Activated naive CD4-positive, alpha-beta T cell treated with anti-CD3 and anti-CD28 coated beads, Interleukin-2, amount 50 U/mL, for 72 hours (primary cell): Measurements from ENCODE around the gene FAM13C. TPM values are rescaled to one million over a fixed set of nuclear protein-coding genes. Genes with fewer than 3 reads are reported as not detected.
"Not testable (repeated sequence)": the region's sequence is repeated elsewhere in the genome, so short reads cannot be mapped to it uniquely, and the experiment has no call there.

ENCODE experiments used
- ATAC-seq, 2 donors: fragments of 150-1000 bp; cut with Tn5 transposase; 2 replicates each; pipeline ENCODE4 v1.10.0; 2021; ENCODE audit warnings: mild to moderate bottlenecking in 2 of 2, moderate library complexity in 2 of 2
- DNase-seq, 2 donors: peaks; one replicate each; pipeline ENCODE4 v3.0.0; 2021 to 2022; ENCODE audit warnings: low spot score in 2 of 2
- H3K27ac Mint-ChIP-seq, 2 donors: one replicate each; pipeline ENCODE4 v1.8.0; 2022; ENCODE audit warnings: mild to moderate bottlenecking in 2 of 2, mixed read lengths in 2 of 2
- H3K36me3 Mint-ChIP-seq, 2 donors: one replicate each; pipeline ENCODE4 v1.8.0; 2022; ENCODE audit warnings: mixed read lengths in 2 of 2
- H3K9me3 Mint-ChIP-seq, 2 donors: one replicate each; pipeline ENCODE4 v1.8.0; 2022; ENCODE audit warnings: mixed read lengths in 2 of 2
- total RNA-seq, 2 donors: library from RNA; stranded (reverse); gene quantifications; one replicate each; pipeline ENCODE4 v1.2.3, GENCODE V29; 2022

The FAM13C gene
- under 1 TPM in 1 of 2 donors, not detected in 1; 0.18 TPM for total RNA-seq

DNA sequence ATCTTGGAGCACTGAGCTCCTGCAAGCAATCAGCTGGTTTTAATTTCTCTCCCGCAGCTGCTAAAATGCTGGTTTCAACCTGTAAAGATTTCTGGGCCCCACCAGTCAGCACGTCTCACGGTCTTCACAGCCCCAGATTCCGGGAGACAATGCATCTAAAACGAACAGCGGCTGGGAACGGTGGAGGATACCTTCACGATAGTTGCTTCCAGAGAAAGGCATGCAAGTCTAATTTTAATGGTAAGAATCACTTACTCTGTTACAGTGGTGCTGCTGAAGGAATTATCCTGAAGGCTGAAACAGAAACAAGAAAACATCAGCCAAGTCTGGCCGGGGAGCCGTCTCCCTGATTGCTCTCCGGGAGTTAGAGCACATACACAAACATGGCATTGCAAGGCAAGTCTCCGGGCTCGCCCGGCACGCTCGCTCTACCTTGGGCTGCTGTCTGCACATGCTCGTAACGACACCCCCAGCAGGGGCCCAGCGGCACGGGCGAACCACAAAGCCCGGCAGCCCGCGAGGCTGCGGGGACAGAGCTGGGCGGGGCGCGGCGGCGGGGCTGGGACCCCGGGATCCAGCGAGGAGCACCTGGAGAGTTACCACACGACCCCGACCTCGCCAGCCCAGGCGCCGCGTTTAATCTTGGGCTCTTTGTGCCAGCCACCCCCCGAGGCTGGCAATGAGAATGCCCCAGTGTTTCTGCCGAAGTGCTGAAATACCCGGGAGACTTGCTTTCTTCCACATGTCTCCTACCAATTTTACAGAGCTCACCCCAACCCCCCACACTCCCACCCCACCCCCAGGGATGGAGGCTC lies at the start of gene FAM13C:
Gene FAM13C (minus strand): TSS at position 406 of the 815 bp plus-strand sequence. CDS start 89 bp downstream, at position 317.
- H3K27ac Mint-ChIP-seq, result no peak within 1 kb of the TSS
- no peaks in the 10 kb centered on the region for H3K36me3 Mint-ChIP-seq
- DNase-seq (peak in 1 of 2 donors; percentile 18), ATAC-seq (peak in 1 of 2 donors; percentile 65)
- no peaks in the 10 kb centered on the region for H3K9me3 Mint-ChIP-seq

GRCh38 chr10:59405235-59405634 lies 42.9 kb upstream of the FAM13C start:
- Mint-ChIP-seq H3K36me3 (peaks cover 0 to 3% of the 10 kb centered on the region in 2 donors), H3K27ac (no peak overlapping the region)
- ATAC-seq, result no peak

GRCh38 chr10:59400214-59400613 lies 37.9 kb upstream of the FAM13C start:
- H3K36me3 Mint-ChIP-seq, result peaks cover 0 to 4% of the 10 kb centered on the region in 2 donors
- H3K9me3 Mint-ChIP-seq, result peaks cover 5 to 21% of the 10 kb centered on the region in 2 donors
- ATAC-seq, result no peak
- H3K27ac Mint-ChIP-seq, result no peak overlapping the region
- DNase-seq, result no peak

More at GRCh38 chr10:59405235-59405634, 42.9 kb upstream of the FAM13C start:
- no peak for DNase-seq
- H3K9me3 Mint-ChIP-seq, result peaks cover 5 to 9% of the 10 kb centered on the region in 2 donors

DNA sequence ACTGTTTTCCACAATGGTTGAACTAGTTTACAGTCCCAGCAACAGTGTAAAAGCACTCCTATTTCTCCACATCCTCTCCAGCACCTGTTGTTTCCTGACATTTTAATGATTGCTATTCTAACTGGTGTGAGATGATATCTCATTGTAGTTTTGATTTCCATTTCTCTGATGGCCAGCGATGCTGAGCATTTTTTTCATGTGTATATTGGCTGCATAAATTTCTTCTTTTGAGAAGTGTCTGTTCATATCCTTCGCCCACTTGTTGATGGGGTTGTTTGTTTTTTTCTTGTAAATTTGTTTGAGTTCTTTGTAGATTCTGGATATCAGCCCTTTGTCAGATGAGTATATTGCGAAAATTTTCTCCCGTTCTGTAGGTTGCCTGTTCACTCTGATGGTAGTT lies 37.0 kb upstream of the FAM13C start:
- H3K9me3 Mint-ChIP-seq, result peaks cover 3 to 21% of the 10 kb centered on the region in 2 donors
- H3K36me3 Mint-ChIP-seq, DNase-seq, H3K27ac Mint-ChIP-seq, ATAC-seq: not testable (repeated sequence)

DNA sequence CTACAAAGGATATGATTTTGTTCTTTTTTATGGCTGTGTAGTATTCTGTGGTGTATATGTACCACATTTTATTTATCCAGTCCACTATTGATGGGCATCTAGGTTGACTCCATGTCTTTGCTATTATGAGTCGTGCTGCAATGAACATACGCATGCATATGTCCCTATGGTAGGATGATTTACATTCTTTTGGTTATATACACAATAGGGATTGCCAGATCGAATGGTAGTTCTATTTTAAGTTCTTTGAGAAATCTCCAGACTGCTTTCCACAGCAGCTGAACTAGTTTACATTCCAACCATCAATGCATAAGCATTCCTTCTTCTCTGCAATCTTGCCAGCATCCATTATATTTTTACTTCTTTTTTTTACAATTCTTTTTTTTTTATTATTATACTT lies 35.6 kb upstream of the FAM13C start:
- H3K27ac Mint-ChIP-seq, result no peak overlapping the region
- H3K36me3 Mint-ChIP-seq, result peaks cover 0 to 4% of the 10 kb centered on the region in 2 donors
- peaks cover 0 to 21% of the 10 kb centered on the region in 2 donors for H3K9me3 Mint-ChIP-seq
- ATAC-seq (no peak), DNase-seq (no peak)

GRCh38 chr10:59395984-59396383 lies 33.6 kb upstream of the FAM13C start:
- Mint-ChIP-seq H3K9me3 (peaks cover 0 to 21% of the 10 kb centered on the region in 2 donors), H3K27ac (no peak overlapping the region), H3K36me3 (peaks cover 0 to 4% of the 10 kb centered on the region in 2 donors)
- DNase-seq (no peak), ATAC-seq (no peak)

GRCh38 chr10:59393349-59393748 lies 31.0 kb upstream of the FAM13C start:
- no peak for ATAC-seq
- peaks cover 0 to 5% of the 10 kb centered on the region in 2 donors for H3K9me3 Mint-ChIP-seq

GRCh38 chr10:59391060-59391459 lies 28.7 kb upstream of the FAM13C start:
- DNase-seq (no peak), ATAC-seq (no peak)
- Mint-ChIP-seq H3K27ac (no peak overlapping the region), H3K36me3 (no peaks in the 10 kb centered on the region), H3K9me3 (no peaks in the 10 kb centered on the region)

More at GRCh38 chr10:59393349-59393748, 31.0 kb upstream of the FAM13C start:
- H3K36me3 Mint-ChIP-seq, result no peaks in the 10 kb centered on the region
- H3K27ac Mint-ChIP-seq, result no peak overlapping the region
- DNase-seq, result no peak

DNA sequence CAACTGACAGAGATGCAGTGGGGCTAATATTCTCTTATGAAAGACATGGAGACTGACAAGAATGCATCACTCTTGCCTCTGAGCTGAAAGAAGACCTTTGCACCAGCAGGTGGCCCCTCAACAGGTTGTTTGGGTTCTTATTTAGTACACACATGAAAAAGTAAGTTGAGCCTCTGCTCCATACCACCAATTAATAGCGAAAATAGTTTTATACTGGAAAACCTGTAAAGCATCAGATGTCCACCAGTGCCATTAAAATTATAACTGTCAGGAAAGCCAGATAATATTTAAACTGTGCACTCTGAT lies 26.3 kb upstream of the FAM13C start:
- H3K36me3 Mint-ChIP-seq, result no peaks in the 10 kb centered on the region
- H3K27ac Mint-ChIP-seq, result no peak overlapping the region
- ATAC-seq (no peak), DNase-seq (no peak)
- H3K9me3 Mint-ChIP-seq, result peaks cover 0 to 5% of the 10 kb centered on the region in 2 donors

DNA sequence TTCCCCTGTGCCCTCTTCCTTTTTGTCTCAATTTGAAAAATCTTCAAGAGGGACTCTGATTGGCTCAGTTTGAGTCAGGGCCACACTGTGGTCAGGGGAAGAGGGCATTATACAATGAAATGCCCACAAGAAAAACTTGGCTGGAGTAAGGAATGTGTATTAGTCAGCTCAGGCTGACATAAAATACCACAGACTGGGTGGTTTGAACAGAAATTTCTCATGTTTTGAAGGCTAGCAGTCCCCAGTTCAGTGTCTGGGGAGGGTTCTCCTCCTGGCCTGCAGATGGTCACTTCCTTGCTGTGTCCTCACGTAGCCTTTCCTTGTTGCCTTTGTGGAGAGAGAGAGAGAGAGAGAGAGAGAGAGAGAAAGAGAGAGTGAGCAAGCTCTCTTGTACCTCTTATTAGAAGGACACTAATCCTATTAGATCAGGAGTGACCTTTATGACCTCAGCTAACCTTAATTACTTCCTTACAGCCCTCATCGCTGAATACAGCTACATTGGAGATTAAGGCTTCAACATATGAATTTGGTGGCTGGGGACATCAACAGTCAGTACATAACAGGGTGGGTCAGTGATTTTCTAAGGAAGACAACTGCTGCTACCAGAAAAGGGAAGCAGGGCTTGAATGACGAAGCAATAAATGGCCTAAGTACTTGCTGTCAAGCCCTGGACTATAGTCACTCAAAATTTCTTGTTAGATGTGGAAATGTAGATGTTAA lies 25.8 kb upstream of the FAM13C start:
- H3K9me3 Mint-ChIP-seq, result peaks cover 0 to 5% of the 10 kb centered on the region in 2 donors
- ATAC-seq, result no peak
- H3K27ac Mint-ChIP-seq, result no peak overlapping the region
- no peak for DNase-seq
- H3K36me3 Mint-ChIP-seq, result no peaks in the 10 kb centered on the region

DNA sequence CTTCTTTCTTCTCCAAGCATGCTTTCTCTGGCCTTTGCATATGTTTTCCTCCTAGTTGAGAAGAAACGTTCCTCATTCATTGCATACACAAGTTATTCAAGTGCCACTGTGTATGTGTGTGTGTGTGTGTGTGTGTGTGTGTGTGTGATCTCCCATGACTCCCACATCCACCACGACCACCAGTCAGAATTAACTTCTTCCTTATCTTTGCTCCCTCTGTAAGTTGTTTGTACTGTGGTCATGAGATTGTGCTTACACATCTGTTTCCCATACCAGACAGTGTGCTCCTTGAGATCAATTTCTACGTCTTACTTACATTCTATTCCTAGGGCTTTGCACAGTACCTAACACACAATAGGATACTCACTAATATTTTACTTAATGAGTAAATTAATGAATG lies 22.4 kb upstream of the FAM13C start:
- ATAC-seq, result no peak
- DNase-seq, result no peak
- no peak overlapping the region for H3K27ac Mint-ChIP-seq
- H3K36me3 Mint-ChIP-seq, result no peaks in the 10 kb centered on the region
- H3K9me3 Mint-ChIP-seq, result peaks cover 0 to 5% of the 10 kb centered on the region in 2 donors

DNA sequence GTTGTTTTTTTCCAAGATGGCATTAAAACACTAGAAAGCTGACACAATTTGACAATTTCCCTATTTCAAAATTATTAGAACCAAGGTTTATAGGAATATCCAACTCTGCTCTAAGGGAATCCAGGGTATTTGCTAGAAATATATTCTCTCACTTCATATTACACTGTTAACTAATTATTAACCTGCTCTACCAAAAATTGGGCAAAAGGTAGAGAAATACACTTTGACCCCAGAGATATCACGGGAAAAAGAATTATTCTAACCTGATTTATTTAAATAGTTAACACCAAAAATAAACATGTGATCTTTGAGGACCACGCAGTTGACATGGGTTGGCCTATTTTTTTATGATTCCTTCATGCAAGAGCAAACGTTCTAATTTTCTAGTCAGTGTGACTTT lies 21.6 kb upstream of the FAM13C start:
- ATAC-seq, result no peak
- Mint-ChIP-seq H3K9me3 (peaks cover 0 to 5% of the 10 kb centered on the region in 2 donors), H3K36me3 (no peaks in the 10 kb centered on the region), H3K27ac (no peak overlapping the region)
- DNase-seq, result no peak

- Mint-ChIP-seq H3K27ac (no peak overlapping the region), H3K9me3 (peaks cover 0 to 5% of the 10 kb centered on the region in 2 donors), H3K36me3 (no peaks in the 10 kb centered on the region)
- DNase-seq (no peak), ATAC-seq (no peak)
Measured at GRCh38 chr10:59383436-59383835, 21.1 kb upstream of the FAM13C start.

- no peak for ATAC-seq
Measured at GRCh38 chr10:59382831-59383295, 20.5 kb upstream of the FAM13C start.

DNA sequence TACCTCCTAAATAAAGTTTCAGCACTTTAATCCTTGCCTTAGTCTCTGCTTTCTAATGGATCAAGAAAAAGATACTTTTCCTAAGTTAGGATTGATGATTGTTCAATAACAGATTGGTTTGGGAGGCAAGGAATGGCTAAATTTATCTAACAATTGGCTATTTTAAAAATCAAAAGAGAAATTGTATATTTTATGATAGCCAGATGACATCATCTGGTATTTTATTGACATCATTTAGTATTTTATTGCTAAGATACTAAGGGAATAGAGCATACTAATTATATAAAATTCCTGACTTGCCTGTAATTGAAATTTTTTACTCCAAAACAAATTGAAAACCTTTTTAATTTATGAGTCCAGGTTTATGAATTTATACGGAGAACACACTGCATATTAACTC lies 19.3 kb upstream of the FAM13C start:
- DNase-seq (no peak), ATAC-seq (no peak)
- Mint-ChIP-seq H3K9me3 (peaks cover 0 to 5% of the 10 kb centered on the region in 2 donors), H3K36me3 (no peaks in the 10 kb centered on the region), H3K27ac (no peak overlapping the region)

More at GRCh38 chr10:59382831-59383295, 20.5 kb upstream of the FAM13C start:
- H3K9me3 Mint-ChIP-seq, result peaks cover 0 to 5% of the 10 kb centered on the region in 2 donors
- no peaks in the 10 kb centered on the region for H3K36me3 Mint-ChIP-seq
- DNase-seq, result no peak
- no peak overlapping the region for H3K27ac Mint-ChIP-seq

DNA sequence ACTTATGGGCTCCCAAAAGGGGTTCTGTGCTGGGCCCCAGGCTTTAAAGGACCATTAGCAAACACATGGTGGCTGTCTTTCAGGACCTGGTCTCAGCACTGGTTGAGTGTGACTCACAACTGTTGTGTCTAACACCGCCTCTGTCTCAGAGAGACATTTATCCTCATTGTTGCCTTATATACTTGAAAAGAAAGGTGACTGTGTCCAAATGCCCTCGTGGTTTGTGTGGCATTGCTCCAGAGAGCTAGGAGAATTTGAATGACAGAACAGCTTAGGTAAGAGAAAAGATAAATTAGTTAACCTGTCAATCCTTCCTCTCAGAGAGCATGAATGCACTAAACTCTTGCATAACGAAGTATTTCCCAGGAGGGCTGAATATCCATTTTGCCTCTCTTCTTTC lies 14.5 kb upstream of the FAM13C start:
- Mint-ChIP-seq H3K27ac (no peak overlapping the region), H3K9me3 (no peaks in the 10 kb centered on the region), H3K36me3 (no peaks in the 10 kb centered on the region)
- ATAC-seq (no peak), DNase-seq (no peak)

GRCh38 chr10:59375990-59376389 lies 13.6 kb upstream of the FAM13C start:
- Mint-ChIP-seq H3K36me3 (no peaks in the 10 kb centered on the region), H3K27ac (no peak overlapping the region), H3K9me3 (no peaks in the 10 kb centered on the region)
- no peak for ATAC-seq
- no peak for DNase-seq
